HEK293 (cell line): Measurements from ENCODE around the gene SLC2A6.

ENCODE experiments used
- CTCF ChIA-PET: fragments of 350-600 bp; formaldehyde crosslinking; extraction: SDS; loops from one replicate; lab custom pipeline; 2021; ENCODE audit warnings: antibody characterized with exemption; lab: Yijun Ruan, JAX
- POLR2A ChIA-PET: fragments of 300-600 bp; formaldehyde crosslinking; extraction: SDS; loops from one replicate; lab custom pipeline; 2020; ENCODE audit warnings: antibody characterized with exemption, inconsistent platforms; lab: Yijun Ruan, JAX
- H3K27ac ChIP-seq: fragments of 200-500 bp; sonication (Bioruptor generic); 2 replicates; pipeline ENCODE4 v1.5.1; 2014; ENCODE audit warnings: low read depth, low read length, control low read depth, inconsistent platforms; ENCODE audit errors: extremely low read depth
- H3K36me3 ChIP-seq, 2 experiments: fragments of 200-500 bp in 1 of 2; sonication (Bioruptor generic) in 1 of 2; 1 replicate in 1 of 2; 2 replicates in 1 of 2; pipeline ENCODE4 v1.5.1; 2014 to 2017; ENCODE audit warnings: inconsistent platforms in 2 of 2, low read length in 2 of 2; ENCODE audit not compliant: control insufficient read depth in 2 of 2, insufficient read depth in 1 of 2
- H3K4me1 ChIP-seq: fragments of 200-500 bp; sonication (Bioruptor generic); 2 replicates; pipeline ENCODE4 v1.5.1; 2014; ENCODE audit warnings: mild to moderate bottlenecking, low read length, inconsistent platforms; ENCODE audit not compliant: control insufficient read depth, insufficient read depth
- H3K4me3 ChIP-seq: 2 replicates; pipeline ENCODE4 v1.5.1; 2011; ENCODE audit warnings: low read depth, mild to moderate bottlenecking, control low read depth, low read length, moderate library complexity
- H3K9me3 ChIP-seq: fragments of 200-500 bp; sonication (Bioruptor generic); 2 replicates; pipeline ENCODE4 v1.5.1; 2014; ENCODE audit warnings: low read depth, low read length, inconsistent platforms; ENCODE audit not compliant: control insufficient read depth, insufficient read depth
- EGR2 ChIP-seq: fragments of 450-650 bp; formaldehyde crosslinking; IDR thresholded peaks from 2 replicates; pipeline ENCODE4 v1.5.1; 2016; ENCODE audit warnings: low read depth, missing biosample characterization, missing genetic modification characterization
- TRIM28 ChIP-seq: IDR thresholded peaks from 2 replicates; pipeline ENCODE4 v1.6.1; 2011; ENCODE audit warnings: low read length, control low read depth, borderline replicate concordance
- ZBTB6 ChIP-seq: fragments of 450-650 bp; formaldehyde crosslinking; IDR thresholded peaks from 2 replicates; pipeline ENCODE4 v1.5.1; 2017; ENCODE audit warnings: missing biosample characterization, missing genetic modification characterization
- ZFHX2 ChIP-seq: fragments of 450-650 bp; formaldehyde crosslinking; conservative IDR thresholded peaks from 2 replicates; pipeline ENCODE4 v1.5.1; 2016; ENCODE audit warnings: missing biosample characterization, missing genetic modification characterization
- ZNF2 ChIP-seq: fragments of 450-650 bp; formaldehyde crosslinking; IDR thresholded peaks from 2 replicates; pipeline ENCODE4 v1.5.1; 2016; ENCODE audit warnings: missing biosample characterization, missing genetic modification characterization
- ZNF426 ChIP-seq: fragments of 450-650 bp; formaldehyde crosslinking; IDR thresholded peaks from 2 replicates; pipeline ENCODE4 v1.5.1; 2017; ENCODE audit warnings: missing biosample characterization, missing genetic modification characterization, mild to moderate bottlenecking, inconsistent platforms, moderate library complexity
- ZNF48 ChIP-seq: fragments of 450-650 bp; formaldehyde crosslinking; IDR thresholded peaks from 2 replicates; pipeline ENCODE4 v1.5.1; 2016; ENCODE audit warnings: missing biosample characterization, missing genetic modification characterization
- ZNF558 ChIP-seq: fragments of 450-650 bp; formaldehyde crosslinking; IDR thresholded peaks from 2 replicates; pipeline ENCODE4 v1.5.1; 2016; ENCODE audit warnings: missing biosample characterization, missing genetic modification characterization
- ZNF585B ChIP-seq: fragments of 450-650 bp; formaldehyde crosslinking; IDR thresholded peaks from 2 replicates; pipeline ENCODE4 v1.5.1; 2016; ENCODE audit warnings: missing biosample characterization, missing genetic modification characterization
- ZNF747 ChIP-seq: fragments of 450-650 bp; formaldehyde crosslinking; IDR thresholded peaks from 2 replicates; pipeline ENCODE4 v1.5.1; 2016; ENCODE audit warnings: missing biosample characterization, missing genetic modification characterization
- ZSCAN23 ChIP-seq: fragments of 450-650 bp; formaldehyde crosslinking; IDR thresholded peaks from 2 replicates; pipeline ENCODE4 v1.5.1; 2016; ENCODE audit warnings: missing biosample characterization, missing genetic modification characterization
- TF ChIP-seq, protein P1 (sequence below): fragments of 450-650 bp; formaldehyde crosslinking; IDR thresholded peaks from 2 replicates; pipeline ENCODE4 v1.5.1; 2016; ENCODE audit warnings: missing biosample characterization, missing genetic modification characterization
- TF ChIP-seq, protein P2 (sequence below): fragments of 450-650 bp; formaldehyde crosslinking; IDR thresholded peaks from 2 replicates; pipeline ENCODE4 v1.5.1; 2016; ENCODE audit warnings: missing biosample characterization, missing genetic modification characterization
- TF ChIP-seq, protein P3 (sequence below): fragments of 450-650 bp; formaldehyde crosslinking; conservative IDR thresholded peaks from 2 replicates; pipeline ENCODE4 v1.5.1; 2016; ENCODE audit warnings: low read depth, missing biosample characterization, missing genetic modification characterization
- TF ChIP-seq, protein P4 (sequence below): fragments of 450-650 bp; formaldehyde crosslinking; IDR thresholded peaks from 2 replicates; pipeline ENCODE4 v1.5.1; 2017; ENCODE audit warnings: missing biosample characterization, missing genetic modification characterization

Gene SLC2A6

GRCh38 chr9:133513214-133514100, 34.6 kb upstream of the SLC2A6 start:
- ChIA-PET CTCF (interaction anchor here (0.7 kb wide), 2 partner anchors 78 to 174 kb away, joined by 3 to 4 read pairs; no protein-coding TSS in a partner anchor), POLR2A (no interaction called here)
- no peak overlapping the region for H3K4me3 ChIP-seq
- peaks cover 8% of the 10 kb centered on the region for H3K4me1 ChIP-seq
- no peaks in the 10 kb centered on the region for H3K36me3 ChIP-seq
- TF ChIP-seq ZNF558 = no peak
- no peak for TF ChIP-seq ZNF2 (tag by site-specific recombination)
- TF ChIP-seq, protein P1, sequence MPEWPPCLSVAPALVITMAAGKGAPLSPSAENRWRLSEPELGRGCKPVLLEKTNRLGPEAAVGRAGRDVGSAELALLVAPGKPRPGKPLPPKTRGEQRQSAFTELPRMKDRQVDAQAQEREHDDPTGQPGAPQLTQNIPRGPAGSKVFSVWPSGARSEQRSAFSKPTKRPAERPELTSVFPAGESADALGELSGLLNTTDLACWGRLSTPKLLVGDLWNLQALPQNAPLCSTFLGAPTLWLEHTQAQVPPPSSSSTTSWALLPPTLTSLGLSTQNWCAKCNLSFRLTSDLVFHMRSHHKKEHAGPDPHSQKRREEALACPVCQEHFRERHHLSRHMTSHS (tag by site-specific recombination) = no peak
- TF ChIP-seq ZBTB6 (tag by site-specific recombination) = no peak
- TF ChIP-seq ZNF585B = no peak
- no peak for TF ChIP-seq ZNF48 (tag by site-specific recombination)
- peak; percentile 29; the same call in 1 of the 2 replicates for TF ChIP-seq ZFHX2 (tag by site-specific recombination)
- TF ChIP-seq TRIM28 = no peak
- TF ChIP-seq EGR2 (tag by site-specific recombination) = peak; percentile 54; the same call in 1 of the 2 replicates
- no peak for TF ChIP-seq ZNF426 (tag by site-specific recombination)
- no peak overlapping the region for H3K27ac ChIP-seq
- no peaks in the 10 kb centered on the region for H3K9me3 ChIP-seq

GRCh38 chr9:133512253-133513213, 33.6 kb upstream of the SLC2A6 start:
- CTCF ChIA-PET = interaction anchor here (0.7 kb wide), 1 partner anchor 79 kb away, joined by 3 read pairs; no protein-coding TSS in a partner anchor
- no peak overlapping the region for H3K27ac ChIP-seq
- POLR2A ChIA-PET = no interaction called here
- no peaks in the 10 kb centered on the region for H3K36me3 ChIP-seq
- peaks cover 8% of the 10 kb centered on the region for H3K4me1 ChIP-seq
- no peak for TF ChIP-seq ZSCAN23 (tag by site-specific recombination)
- TF ChIP-seq, protein P2, sequence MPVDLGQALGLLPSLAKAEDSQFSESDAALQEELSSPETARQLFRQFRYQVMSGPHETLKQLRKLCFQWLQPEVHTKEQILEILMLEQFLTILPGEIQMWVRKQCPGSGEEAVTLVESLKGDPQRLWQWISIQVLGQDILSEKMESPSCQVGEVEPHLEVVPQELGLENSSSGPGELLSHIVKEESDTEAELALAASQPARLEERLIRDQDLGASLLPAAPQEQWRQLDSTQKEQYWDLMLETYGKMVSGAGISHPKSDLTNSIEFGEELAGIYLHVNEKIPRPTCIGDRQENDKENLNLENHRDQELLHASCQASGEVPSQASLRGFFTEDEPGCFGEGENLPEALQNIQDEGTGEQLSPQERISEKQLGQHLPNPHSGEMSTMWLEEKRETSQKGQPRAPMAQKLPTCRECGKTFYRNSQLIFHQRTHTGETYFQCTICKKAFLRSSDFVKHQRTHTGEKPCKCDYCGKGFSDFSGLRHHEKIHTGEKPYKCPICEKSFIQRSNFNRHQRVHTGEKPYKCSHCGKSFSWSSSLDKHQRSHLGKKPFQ = peak; percentile 84
- no peak overlapping the region for H3K4me3 ChIP-seq
- no peaks in the 10 kb centered on the region for H3K9me3 ChIP-seq

DNA sequence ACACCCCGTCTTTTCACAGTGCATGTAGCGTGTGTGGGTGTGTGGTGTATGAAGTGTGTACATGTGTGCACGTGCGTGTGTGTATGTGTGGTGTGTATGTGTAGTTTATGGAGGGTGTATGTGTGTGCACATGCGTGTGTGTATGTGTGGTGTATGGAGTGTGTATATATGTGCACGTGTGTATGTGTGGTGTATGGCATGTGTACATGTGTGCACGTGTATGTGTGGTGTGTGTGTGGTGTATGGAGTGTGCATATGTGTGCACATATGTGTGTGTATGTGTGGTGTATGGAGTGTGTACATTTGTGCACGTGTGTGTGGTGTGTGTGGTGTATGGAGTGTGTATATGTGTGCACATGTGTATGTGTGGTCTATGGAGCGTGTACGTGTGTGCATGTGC, 32.7 kb upstream of the SLC2A6 start:
- CTCF ChIA-PET = no interaction called here
- TF ChIP-seq ZNF48 (tag by site-specific recombination) (no peak), ZNF747 (no peak), EGR2 (tag by site-specific recombination) (no peak)
- TF ChIP-seq, protein P2 = peak; percentile 81
- TF ChIP-seq, protein P3, sequence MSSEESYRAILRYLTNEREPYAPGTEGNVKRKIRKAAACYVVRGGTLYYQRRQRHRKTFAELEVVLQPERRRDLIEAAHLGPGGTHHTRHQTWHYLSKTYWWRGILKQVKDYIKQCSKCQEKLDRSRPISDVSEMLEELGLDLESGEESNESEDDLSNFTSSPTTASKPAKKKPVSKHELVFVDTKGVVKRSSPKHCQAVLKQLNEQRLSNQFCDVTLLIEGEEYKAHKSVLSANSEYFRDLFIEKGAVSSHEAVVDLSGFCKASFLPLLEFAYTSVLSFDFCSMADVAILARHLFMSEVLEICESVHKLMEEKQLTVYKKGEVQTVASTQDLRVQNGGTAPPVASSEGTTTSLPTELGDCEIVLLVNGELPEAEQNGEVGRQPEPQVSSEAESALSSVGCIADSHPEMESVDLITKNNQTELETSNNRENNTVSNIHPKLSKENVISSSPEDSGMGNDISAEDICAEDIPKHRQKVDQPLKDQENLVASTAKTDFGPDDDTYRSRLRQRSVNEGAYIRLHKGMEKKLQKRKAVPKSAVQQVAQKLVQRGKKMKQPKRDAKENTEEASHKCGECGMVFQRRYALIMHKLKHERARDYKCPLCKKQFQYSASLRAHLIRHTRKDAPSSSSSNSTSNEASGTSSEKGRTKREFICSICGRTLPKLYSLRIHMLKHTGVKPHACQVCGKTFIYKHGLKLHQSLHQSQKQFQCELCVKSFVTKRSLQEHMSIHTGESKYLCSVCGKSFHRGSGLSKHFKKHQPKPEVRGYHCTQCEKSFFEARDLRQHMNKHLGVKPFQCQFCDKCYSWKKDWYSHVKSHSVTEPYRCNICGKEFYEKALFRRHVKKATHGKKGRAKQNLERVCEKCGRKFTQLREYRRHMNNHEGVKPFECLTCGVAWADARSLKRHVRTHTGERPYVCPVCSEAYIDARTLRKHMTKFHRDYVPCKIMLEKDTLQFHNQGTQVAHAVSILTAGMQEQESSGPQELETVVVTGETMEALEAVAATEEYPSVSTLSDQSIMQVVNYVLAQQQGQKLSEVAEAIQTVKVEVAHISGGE (tag by site-specific recombination) = no peak
- TF ChIP-seq, protein P4, sequence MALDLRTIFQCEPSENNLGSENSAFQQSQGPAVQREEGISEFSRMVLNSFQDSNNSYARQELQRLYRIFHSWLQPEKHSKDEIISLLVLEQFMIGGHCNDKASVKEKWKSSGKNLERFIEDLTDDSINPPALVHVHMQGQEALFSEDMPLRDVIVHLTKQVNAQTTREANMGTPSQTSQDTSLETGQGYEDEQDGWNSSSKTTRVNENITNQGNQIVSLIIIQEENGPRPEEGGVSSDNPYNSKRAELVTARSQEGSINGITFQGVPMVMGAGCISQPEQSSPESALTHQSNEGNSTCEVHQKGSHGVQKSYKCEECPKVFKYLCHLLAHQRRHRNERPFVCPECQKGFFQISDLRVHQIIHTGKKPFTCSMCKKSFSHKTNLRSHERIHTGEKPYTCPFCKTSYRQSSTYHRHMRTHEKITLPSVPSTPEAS (tag by site-specific recombination) = peak; percentile 28; the same call in 1 of the 2 replicates
- TF ChIP-seq, all 188 proteins: peak for 2
- POLR2A ChIA-PET = no interaction called here
- H3K4me1 ChIP-seq = peaks cover 8% of the 10 kb centered on the region
- no peaks in the 10 kb centered on the region for H3K9me3 ChIP-seq
- no peaks in the 10 kb centered on the region for H3K36me3 ChIP-seq
- H3K27ac ChIP-seq = no peak overlapping the region
- no peak overlapping the region for H3K4me3 ChIP-seq
